22Rv1 (cell line): ENCODE results near the gene PAK4.

Experiments used
- H3K27ac ChIP-seq: fragments of 450-650 bp; 2 replicates; pipeline ENCODE4 v1.5.1; 2017
- ZFX ChIP-seq: fragments of 450-650 bp; IDR thresholded peaks from 2 replicates; pipeline ENCODE4 v1.6.1; 2017; ENCODE audit warnings: antibody characterized with exemption, borderline replicate concordance
- TF ChIP-seq, protein P1 (sequence below): fragments of 450-650 bp; IDR thresholded peaks from 2 replicates; pipeline ENCODE4 v1.5.1; 2017; ENCODE audit warnings: mild to moderate bottlenecking

Gene PAK4

DNA sequence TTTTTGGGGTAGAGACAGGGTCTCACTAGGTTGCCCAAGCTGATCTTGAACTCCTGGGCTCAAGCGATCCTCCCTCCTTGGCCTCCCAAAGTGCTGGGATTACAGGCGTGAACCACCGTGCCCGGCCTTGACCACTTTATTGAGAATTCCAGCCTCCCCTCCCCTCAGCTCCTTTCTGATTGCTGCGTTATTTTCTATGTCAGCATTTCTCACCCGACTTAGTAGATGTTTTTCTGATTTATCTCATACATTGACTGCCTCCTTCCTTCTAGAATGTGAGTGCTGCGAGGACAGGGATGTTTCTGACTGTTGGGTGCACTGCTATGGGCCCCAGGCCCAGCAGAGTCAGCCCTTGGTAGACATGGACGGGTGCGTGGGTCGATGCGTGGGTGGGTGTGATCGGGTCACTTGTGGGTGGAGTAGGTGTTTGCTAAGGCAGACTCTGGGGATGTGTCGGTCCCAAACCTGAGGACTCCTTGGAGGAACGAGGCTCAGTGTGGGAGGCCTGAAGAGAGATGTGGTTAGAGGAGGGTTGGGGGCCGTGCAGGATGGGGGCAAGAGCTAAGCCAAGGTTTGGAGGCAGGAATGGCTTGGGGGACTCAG, 37.0 kb downstream of the PAK4 start:
- peak overlapping the region; percentile 97; the same call in 1 of the 2 replicates for H3K27ac ChIP-seq
- TF ChIP-seq, protein P1, sequence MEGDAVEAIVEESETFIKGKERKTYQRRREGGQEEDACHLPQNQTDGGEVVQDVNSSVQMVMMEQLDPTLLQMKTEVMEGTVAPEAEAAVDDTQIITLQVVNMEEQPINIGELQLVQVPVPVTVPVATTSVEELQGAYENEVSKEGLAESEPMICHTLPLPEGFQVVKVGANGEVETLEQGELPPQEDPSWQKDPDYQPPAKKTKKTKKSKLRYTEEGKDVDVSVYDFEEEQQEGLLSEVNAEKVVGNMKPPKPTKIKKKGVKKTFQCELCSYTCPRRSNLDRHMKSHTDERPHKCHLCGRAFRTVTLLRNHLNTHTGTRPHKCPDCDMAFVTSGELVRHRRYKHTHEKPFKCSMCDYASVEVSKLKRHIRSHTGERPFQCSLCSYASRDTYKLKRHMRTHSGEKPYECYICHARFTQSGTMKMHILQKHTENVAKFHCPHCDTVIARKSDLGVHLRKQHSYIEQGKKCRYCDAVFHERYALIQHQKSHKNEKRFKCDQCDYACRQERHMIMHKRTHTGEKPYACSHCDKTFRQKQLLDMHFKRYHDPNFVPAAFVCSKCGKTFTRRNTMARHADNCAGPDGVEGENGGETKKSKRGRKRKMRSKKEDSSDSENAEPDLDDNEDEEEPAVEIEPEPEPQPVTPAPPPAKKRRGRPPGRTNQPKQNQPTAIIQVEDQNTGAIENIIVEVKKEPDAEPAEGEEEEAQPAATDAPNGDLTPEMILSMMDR = no peak
- no peak for TF ChIP-seq ZFX

DNA sequence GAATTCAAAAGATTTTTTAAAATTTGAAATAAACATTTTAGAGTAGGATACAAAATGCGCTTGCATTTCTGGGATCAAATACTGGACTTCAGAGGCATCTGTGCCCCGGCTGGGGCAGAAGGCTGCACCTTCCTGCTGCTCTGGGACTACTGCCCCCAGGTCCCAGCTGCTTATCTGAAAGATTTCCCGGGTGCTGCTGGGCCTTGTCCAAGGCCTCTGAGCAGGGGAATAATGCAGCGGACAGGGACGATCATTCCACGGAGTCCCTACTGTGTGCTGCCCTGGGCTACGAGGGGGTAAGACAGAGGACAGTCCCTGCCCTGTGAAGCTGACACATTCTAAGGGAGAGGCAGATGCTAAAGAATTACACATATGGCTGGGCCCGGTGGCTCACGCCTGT, 38.0 kb downstream of the PAK4 start:
- no peak for TF ChIP-seq ZFX
- TF ChIP-seq, protein P1 = no peak
- H3K27ac ChIP-seq = 0 out of 2 replicates have a peak overlapping the region, but pooled peaks have one; percentile 97

DNA sequence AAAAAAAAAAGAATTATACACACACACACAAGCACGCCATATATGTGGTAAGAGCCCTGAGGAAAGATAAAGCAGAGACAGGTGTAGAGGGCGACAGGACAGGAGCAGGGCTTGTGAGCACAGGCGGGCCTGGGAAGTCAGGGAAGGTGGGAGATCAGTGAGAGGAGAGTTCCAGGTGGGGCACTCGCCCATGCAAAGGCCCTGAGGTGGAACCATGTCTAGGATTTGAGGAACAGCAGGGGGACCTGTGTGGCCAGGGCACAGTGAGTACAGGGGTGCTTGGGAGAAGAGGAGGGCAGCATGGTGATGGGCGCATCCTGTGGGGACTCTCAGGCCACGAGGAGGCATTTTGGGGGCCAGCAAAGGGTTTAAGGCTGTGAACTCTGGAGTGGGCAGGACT, 38.7 kb downstream of the PAK4 start:
- TF ChIP-seq, protein P1 = no peak
- TF ChIP-seq ZFX = no peak
- 0 out of 2 replicates have a peak overlapping the region, but pooled peaks have one; percentile 17 for H3K27ac ChIP-seq

DNA sequence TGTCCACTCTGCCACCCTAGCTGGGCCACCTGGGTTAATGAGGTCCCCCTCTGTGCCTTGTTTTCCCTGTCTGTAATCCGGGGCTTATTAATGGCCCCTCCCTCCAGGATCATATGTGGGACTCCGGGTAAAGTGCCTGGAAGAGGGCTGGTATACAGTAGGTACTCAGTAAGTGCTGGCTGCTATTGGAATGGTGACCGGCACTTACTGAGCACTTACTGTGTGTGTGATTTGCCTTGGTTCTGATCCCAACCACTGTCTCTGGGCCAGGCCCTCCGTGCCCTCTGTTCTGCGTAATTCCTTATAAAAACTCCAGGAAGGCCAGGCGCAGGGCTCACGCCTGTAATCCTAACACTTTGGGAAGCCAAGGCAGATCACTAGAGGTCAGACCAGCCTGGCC, 40.3 kb downstream of the PAK4 start:
- TF ChIP-seq ZFX = no peak
- TF ChIP-seq, protein P1 = no peak
- peak overlapping the region; percentile 76 for H3K27ac ChIP-seq

DNA sequence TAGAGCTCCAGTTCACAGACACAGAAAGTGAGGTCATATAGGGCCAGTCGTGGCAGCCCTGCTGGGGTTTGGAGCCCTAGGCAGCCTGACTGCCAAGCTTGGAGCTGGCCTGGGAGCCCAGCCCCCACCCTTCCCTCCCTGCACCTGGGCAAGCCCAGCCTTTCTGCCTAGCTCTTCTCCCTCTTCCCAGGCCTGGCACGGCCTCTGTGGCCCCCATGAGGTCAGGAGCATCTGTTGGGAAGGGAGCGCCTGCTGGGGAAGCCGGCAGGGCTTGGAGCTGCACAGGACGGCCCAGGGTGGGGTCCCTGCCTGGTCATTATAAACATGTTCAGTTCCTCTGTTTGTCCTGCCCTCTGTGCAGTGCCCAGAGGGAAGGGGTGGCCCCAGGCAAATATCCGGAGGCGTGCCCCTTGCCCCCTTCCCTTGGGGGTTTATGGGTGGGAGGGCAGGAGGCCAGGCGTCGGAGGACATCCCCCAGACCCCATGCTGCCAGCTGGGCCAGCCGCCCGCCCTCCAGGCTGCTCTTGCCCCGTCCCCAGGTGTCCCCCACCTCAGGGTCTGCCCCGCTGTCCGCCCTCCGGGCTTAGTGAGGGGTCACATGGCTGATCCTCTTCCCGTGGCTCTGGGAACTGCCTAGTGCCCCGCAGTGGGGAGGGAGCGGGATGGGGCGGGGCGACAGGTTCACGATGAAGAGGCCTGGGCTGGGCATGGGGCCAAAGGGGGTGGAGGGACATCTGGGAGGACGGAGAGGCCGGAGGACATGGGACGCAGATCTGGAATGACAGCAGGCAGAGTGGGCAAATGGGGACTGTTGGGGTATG, 41.2 kb downstream of the PAK4 start:
- H3K27ac ChIP-seq = peak overlapping the region; percentile 76
- TF ChIP-seq, protein P1 = no peak
- TF ChIP-seq ZFX = no peak

DNA sequence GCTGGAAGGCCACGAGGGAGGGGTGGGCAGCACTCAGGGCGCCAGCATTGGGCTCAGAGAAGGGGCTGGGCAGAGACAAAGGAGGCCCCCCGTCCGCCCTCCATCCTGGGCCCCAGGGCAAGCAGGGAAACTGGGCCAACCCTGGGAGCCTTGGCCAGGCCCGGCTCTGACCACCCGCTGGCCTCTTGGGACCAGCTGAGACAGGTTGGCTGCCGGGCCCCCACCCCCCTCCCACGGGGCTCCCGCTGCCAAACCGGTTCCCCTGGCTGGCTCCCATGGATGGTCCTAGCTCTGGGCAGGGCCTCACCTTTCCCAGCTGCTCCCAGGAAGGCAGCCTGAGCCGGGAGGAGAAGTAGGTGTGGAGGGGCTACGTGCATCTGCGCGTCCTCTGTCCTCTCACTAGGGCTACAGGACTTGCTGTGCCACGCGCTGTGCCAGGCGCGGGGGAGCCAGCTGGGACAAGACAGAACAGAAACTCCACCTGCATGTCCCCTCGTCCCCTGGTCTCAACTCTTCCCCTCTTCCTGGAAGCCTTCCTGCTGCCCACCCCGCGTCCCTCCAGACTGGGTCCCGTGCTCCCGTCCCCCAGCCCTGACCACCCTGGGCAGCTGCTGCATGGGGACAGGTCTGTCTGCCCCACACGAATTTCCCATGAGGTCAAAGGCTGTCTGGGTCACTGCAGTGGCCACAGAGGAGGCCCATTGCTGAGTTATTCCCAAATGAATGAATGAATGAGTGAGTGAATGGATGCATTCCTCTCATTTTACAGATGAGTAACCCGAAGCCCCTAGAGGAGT, 42.1 kb downstream of the PAK4 start:
- H3K27ac ChIP-seq = peak overlapping the region; percentile 76
- TF ChIP-seq ZFX = no peak
- TF ChIP-seq, protein P1 = no peak
